ENCODE results near the gene LGR6.
"Not testable (repeated sequence)": the region's sequence is repeated elsewhere in the genome, so short reads cannot be mapped to it uniquely, and the experiment has no call there.

LGR6 gene

DNA sequence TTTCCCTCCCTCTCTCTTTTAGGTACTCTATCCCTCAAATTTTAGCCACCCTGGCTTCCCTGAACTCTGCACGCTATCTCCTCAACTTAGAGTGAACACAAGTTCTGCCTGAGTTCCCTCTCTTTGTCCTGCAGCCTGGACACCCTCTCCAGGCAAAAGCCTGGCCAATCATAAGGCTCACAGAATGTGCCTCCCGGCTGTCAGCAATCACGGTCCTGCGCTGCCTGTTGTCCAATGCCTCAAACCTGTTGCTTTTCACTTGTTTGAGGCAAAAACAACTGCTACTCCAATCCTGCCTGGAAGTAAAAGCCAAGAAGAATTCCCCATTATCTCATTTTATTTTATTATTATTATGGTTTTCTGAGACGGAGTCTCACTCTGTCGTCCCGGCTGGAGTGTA lies 66.1 kb downstream of the LGR6 start:
- no peak overlapping the region for H3K4me3 ChIP-seq (ENCODE audit: low read depth, low read length)
- H3K4me1 ChIP-seq (ENCODE audit: control insufficient read depth, insufficient read depth, low read length) = no peaks in the 10 kb centered on the region
- H3K27ac ChIP-seq (ENCODE audit: extremely low read depth, low read depth, low read length) = no peak overlapping the region
- ChIA-PET POLR2A (no interaction called here), CTCF (interaction anchor here (0.6 kb wide), 1 partner anchor 16 kb away, joined by 3 read pairs; no protein-coding TSS in a partner anchor)
- no peaks in the 10 kb centered on the region for H3K36me3 ChIP-seq (ENCODE audit: control insufficient read depth in 2 of 2, insufficient read depth in 1 of 2, low read length in 2 of 2)
- H3K9me3 ChIP-seq (ENCODE audit: control insufficient read depth, insufficient read depth, low read depth, low read length) = no peaks in the 10 kb centered on the region
- TF ChIP-seq, protein P1, sequence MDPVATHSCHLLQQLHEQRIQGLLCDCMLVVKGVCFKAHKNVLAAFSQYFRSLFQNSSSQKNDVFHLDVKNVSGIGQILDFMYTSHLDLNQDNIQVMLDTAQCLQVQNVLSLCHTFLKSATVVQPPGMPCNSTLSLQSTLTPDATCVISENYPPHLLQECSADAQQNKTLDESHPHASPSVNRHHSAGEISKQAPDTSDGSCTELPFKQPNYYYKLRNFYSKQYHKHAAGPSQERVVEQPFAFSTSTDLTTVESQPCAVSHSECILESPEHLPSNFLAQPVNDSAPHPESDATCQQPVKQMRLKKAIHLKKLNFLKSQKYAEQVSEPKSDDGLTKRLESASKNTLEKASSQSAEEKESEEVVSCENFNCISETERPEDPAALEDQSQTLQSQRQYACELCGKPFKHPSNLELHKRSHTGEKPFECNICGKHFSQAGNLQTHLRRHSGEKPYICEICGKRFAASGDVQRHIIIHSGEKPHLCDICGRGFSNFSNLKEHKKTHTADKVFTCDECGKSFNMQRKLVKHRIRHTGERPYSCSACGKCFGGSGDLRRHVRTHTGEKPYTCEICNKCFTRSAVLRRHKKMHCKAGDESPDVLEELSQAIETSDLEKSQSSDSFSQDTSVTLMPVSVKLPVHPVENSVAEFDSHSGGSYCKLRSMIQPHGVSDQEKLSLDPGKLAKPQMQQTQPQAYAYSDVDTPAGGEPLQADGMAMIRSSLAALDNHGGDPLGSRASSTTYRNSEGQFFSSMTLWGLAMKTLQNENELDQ (tag by site-specific recombination; IDR thresholded peaks at IDR 0.05; ENCODE audit: low read depth) = no peak
- TF ChIP-seq ZEB2 (tag by site-specific recombination; IDR thresholded peaks at IDR 0.05) (no peak), SCRT1 (tag by site-specific recombination; IDR thresholded peaks at IDR 0.05; ENCODE audit: borderline replicate concordance) (peak; percentile 96), SCRT2 (tag by site-specific recombination; IDR thresholded peaks at IDR 0.05) (peak; percentile 95)
- TF ChIP-seq, protein P2, sequence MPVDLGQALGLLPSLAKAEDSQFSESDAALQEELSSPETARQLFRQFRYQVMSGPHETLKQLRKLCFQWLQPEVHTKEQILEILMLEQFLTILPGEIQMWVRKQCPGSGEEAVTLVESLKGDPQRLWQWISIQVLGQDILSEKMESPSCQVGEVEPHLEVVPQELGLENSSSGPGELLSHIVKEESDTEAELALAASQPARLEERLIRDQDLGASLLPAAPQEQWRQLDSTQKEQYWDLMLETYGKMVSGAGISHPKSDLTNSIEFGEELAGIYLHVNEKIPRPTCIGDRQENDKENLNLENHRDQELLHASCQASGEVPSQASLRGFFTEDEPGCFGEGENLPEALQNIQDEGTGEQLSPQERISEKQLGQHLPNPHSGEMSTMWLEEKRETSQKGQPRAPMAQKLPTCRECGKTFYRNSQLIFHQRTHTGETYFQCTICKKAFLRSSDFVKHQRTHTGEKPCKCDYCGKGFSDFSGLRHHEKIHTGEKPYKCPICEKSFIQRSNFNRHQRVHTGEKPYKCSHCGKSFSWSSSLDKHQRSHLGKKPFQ (tag by site-specific recombination; IDR thresholded peaks at IDR 0.05) = no peak

DNA sequence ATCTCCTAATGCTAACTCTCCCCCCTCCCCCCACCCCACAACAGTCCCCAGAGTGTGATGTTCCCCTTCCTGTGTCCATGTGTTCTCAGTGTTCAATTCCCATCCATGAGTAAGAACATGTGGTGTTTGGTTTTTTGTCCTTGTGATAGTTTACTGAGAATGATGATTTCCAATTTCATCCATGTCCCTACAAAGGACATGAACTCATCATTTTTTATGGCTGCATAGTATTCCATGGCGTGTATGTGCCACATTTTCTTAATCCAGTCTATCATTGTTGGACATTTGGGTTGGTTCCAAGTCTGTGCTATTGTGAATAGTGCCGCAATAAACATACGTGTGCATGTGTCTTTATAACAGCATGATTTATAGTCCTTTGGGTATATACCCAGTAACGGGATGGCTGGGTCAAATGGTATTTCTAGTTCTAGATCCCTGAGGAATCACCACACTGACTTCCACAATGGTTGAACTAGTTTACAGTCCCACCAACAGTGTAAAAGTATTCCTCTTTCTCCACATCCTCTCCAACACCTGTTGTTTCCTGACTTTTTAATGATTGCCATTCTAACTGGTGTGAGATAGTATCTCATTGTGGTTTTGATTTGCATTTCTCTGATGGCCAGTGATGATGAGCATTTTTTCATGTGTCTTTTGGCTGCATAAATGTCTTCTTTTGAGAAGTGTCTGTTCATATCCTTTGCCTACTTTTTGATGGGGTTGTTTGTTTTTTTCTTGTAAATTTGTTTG lies 67.8 kb downstream of the LGR6 start:
- H3K4me3 ChIP-seq (ENCODE audit: low read depth, low read length); H3K9me3 ChIP-seq (ENCODE audit: control insufficient read depth, insufficient read depth, low read depth, low read length); H3K4me1 ChIP-seq (ENCODE audit: control insufficient read depth, insufficient read depth, low read length); CTCF ChIA-PET; POLR2A ChIA-PET; H3K27ac ChIP-seq (ENCODE audit: extremely low read depth, low read depth, low read length); H3K36me3 ChIP-seq (ENCODE audit: control insufficient read depth in 2 of 2, insufficient read depth in 1 of 2, low read length in 2 of 2): not testable (repeated sequence)
- TF ChIP-seq ZNF184 (tag by site-specific recombination; IDR thresholded peaks at IDR 0.05) (peak; percentile 91), ZNF146 (tag by site-specific recombination; IDR thresholded peaks at IDR 0.05) (peak; percentile 92)

DNA sequence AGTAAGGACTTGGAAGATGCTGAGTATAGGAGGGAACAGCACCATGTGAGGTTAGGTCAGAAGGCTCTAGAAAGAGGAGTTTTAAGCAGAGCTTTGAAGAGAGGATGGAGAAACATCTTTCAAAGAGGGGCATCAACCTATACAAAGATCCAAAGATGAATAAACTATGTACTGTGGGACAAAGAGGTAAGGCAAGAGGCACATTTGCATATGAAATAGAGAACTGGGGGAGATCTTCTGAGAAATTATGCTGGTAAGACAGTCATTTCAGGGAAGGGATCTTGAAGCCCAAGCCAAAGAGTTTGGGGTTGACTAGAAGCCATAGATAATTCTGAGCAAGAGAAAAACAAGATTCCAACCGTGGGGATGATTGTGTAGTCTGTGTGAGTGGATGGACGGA lies 70.0 kb downstream of the LGR6 start:
- Histone ChIP-seq H3K27ac (ENCODE audit: extremely low read depth, low read depth, low read length) (no peak overlapping the region), H3K4me1 (ENCODE audit: control insufficient read depth, insufficient read depth, low read length) (no peaks in the 10 kb centered on the region), H3K9me3 (ENCODE audit: control insufficient read depth, insufficient read depth, low read depth, low read length) (no peaks in the 10 kb centered on the region), H3K36me3 (ENCODE audit: control insufficient read depth in 2 of 2, insufficient read depth in 1 of 2, low read length in 2 of 2) (no peaks in the 10 kb centered on the region), H3K4me3 (ENCODE audit: low read depth, low read length) (no peak overlapping the region)
- TF ChIP-seq ZNF514 (tag by site-specific recombination; IDR thresholded peaks at IDR 0.05) (no peak), KLF10 (tag by site-specific recombination; IDR thresholded peaks at IDR 0.05) (no peak)
- POLR2A ChIA-PET = no interaction called here
- CTCF ChIA-PET = interaction anchor here (2.7 to 3.0 kb wide), 2 partner anchors 52 to 74 kb away, joined by 7 to 14 read pairs; no protein-coding TSS in a partner anchor

DNA sequence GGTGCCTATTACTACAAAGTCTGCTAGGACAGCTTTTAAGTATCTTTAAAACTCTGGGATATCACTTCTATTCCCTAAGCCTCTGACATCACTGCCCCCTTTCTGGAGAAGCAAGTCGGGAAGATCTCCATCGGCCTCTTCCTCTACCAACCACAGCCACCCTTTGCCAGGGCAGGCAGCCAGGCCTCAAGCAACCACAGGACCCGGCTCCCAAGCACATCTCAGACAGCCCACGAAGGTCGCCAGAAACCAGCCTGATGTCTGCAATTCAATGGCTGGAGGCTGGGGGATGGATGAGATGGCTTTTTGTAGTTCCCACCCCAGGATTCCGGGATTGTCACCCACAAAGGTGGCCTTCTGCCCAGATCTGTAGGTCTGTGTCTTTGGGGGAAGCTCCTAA lies 70.7 kb downstream of the LGR6 start:
- H3K4me1 ChIP-seq (ENCODE audit: control insufficient read depth, insufficient read depth, low read length) = no peaks in the 10 kb centered on the region
- no peaks in the 10 kb centered on the region for H3K9me3 ChIP-seq (ENCODE audit: control insufficient read depth, insufficient read depth, low read depth, low read length)
- TF ChIP-seq KLF7 (tag by site-specific recombination; IDR thresholded peaks at IDR 0.05; ENCODE audit: borderline replicate concordance) = no peak
- CTCF ChIA-PET = interaction anchor here (2.0 to 3.0 kb wide), 3 partner anchors 10 to 75 kb away, joined by 5 to 14 read pairs (median 7); no protein-coding TSS in a partner anchor
- H3K4me3 ChIP-seq (ENCODE audit: low read depth, low read length) = no peak overlapping the region
- H3K36me3 ChIP-seq (ENCODE audit: control insufficient read depth in 2 of 2, insufficient read depth in 1 of 2, low read length in 2 of 2) = no peaks in the 10 kb centered on the region
- H3K27ac ChIP-seq (ENCODE audit: extremely low read depth, low read depth, low read length) = no peak overlapping the region
- POLR2A ChIA-PET = no interaction called here
